ENCODE data around the gene PLLP.

Gene PLLP

DNA sequence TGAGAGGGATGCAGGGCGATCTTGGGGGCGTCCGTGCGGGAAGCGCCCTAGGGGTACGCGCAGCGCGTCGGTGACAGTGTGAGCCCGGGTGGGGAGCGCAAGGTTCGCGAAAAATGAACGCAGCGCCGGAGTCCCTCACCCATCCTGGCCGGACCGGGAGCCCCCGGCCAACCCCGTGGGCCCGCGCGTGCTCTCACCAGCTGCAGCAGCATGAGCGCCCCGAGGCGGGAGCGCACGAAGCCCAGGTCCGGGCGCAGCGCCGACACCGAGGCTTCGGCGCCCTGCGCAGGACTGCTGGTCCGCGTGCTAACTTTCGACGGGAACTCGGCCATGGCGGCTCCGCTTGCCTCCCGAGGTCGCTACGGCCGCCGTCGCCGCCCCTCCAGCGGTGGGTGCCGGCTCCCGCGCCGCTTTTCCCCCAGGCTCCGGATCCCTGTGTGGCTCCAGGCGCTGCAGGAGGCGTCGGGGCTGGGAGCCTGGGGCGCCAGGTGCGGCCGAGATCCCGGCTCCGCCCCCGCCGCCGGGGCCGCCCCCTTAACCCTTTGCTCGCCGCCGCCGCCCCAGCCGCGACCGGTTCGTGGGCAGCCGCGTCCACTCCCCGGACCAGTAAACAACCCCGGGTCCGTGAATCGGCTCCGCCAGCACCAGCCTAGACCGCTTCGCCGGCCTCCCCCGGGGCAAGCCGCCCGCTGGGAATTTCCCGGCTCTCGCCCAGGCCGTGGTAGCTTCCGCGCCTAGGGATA lies at the start of gene PLLP:
TSS of gene PLLP (minus strand) at position 464 of the 743 bp plus-strand sequence. CDS start at position 332, 132 bp downstream.
- DNase-seq: peak; percentile 69

DNA sequence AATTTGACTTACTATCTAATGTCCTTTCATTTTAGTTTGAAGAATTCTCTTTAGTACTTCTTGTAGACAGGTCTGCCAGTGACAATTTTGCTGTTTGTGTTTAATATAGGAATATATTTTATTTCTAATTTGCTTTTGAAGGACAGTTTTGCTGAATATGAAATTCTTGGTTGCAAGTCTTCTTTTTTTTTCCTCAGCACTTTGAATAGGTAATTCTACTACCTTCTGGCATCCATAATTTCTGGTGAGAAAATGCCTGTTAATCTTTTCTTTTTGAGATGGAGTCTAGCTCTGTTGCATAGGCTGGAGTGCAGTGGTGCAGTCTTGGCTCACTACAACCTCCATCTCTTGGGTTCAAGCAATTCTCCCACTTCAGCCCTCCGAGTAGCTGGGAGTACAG lies 48.9 kb upstream of the PLLP start:
- no peak for DNase-seq

DNA sequence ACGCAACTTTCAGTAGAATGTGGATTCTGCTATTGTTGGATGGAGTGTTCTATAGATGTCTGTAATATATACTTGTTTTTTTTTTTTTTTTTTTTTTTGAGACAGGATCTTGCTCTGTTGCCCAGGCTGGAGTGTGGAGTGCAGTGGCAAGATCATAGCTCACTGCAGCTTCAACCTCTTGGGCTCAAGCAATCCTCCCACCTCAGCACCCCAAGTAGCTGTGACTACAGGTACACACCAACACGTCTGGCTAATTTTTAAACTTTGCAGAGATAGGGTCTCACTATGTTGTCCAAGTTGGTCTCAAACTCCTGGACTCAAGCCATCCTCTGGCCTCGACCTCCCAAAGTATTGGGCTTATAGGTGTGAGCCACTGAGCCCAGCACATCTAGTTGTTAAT lies 46.9 kb upstream of the PLLP start:
- DNase-seq: no peak

- DNase-seq: no peak
These were observed 45.4 kb upstream of the PLLP start for GRCh38 chr16:57329718-57330327.

DNA sequence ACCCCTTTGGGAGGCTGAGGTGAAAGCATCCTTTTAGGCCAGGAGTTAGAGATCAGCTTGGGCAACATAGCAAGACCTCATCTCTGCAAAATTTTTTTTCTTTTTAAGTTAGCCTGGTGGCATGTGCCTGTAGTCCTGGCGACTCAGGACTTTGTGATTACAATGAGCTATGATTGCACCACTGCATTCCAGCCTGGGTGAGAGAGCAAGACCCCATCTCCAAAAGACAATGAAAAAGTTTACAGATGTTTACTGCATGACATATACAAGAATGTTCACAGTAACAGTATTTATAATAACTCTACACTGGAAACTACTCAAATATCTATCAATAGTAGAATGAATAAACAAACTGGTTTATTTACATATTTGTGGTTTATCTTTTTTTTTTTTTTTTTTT lies 41.0 kb upstream of the PLLP start:
- no peak for DNase-seq

- no peak for DNase-seq
These were observed 40.3 kb upstream of the PLLP start for GRCh38 chr16:57324749-57325148.

DNA sequence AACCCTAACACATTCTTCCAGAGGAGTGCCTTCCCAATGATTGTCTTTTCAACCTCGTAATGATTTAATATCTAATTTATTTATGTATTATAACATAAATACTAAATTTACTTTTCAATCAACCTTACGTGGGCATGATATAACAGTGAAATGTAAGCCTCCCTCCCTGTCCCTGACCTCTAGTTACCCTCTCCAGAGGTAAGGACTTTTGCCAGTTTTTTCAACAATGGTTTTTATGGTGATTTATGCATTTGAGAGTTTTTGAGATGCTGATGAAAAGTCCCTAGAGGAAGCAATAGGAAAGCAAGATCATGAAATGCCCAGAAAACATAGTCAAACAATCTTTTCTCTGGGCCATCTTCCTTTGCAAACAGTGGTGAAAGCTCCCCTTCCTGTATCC lies 35.2 kb upstream of the PLLP start:
- DNase-seq: no peak

- DNase-seq: no peak
These were observed 33.9 kb upstream of the PLLP start for GRCh38 chr16:57318240-57318970.

DNA sequence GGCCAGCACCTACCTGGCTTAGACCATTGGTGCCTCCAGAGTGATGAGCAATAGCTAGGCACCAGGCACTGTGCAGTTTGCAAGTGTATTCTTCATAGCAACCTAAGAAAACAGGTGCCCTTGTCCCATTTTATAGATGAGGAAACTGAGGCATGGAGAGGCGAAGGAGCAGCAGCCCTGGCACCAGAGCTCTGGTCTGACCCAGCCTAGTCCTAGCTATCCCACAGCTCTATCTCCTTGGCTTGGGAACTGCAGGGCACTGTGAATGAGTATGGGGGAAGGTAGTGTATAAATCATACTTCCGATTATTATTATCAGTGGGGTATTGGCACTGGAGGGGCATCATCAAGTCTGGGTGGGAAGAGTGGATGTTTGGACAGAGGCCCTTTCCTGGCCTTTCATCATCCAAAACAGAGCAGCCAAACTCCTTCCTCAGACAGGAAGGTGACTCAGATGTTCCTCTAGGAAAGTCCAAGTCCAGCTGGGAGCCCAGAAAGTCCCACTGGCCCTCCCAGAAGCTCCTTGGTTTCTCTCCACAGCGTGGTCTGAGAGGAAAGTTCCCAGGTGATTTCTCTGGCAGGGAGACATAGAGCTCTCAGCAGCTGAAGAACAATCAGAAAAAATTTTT lies 32.0 kb upstream of the PLLP start:
- DNase-seq: no peak

DNA sequence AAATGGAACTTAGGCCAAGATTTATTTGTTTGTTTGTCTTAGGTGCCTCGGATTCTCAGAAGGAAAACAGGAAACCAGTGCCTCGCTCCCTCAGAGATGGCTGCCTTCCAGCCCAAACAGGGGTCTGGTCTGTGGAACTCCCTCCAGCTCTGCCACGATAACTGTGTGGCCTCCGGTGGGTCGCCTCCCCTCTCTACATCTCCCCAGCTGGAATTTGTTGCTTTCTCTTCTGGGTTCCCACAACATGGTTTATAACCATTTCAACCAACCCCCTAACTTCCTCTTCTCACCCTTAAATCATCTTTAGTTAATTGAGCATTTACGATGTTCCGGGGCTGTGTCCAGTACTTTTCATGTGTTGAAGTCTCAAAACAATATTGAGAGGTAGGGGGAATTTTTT lies 30.9 kb upstream of the PLLP start:
- no peak for DNase-seq

DNA sequence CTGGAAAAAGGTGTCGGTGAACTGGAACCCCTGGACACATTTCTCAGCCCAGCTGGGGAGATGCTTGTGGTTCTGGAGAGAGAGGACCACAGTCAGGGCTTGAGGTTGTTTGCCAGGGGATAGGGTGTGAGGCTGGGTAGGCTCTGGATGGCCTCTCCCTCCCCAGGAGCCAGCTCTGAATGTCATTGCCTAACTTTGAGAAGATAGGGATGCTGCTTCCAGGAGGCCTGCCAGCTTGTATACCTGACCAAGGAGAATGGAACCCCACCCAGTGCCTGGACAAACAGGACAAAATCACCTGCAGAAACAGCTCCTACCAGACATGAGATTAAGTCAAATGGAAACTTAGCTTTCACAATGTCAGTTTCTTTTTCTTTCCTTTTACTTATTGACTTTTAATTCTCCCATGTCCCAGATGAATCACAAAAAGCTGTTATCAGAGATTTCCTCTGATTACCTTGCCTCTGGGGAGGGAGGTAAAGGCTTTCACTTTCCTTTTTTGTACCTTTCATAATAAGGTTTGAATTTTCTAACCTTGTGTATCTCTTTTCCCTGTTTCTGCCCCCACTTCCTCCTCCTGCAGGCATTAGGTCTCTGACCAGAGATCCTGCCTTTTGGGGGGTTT lies 29.8 kb upstream of the PLLP start:
- DNase-seq: no peak

- no peak for DNase-seq
These were observed 29.0 kb upstream of the PLLP start for GRCh38 chr16:57313509-57313908.

DNA sequence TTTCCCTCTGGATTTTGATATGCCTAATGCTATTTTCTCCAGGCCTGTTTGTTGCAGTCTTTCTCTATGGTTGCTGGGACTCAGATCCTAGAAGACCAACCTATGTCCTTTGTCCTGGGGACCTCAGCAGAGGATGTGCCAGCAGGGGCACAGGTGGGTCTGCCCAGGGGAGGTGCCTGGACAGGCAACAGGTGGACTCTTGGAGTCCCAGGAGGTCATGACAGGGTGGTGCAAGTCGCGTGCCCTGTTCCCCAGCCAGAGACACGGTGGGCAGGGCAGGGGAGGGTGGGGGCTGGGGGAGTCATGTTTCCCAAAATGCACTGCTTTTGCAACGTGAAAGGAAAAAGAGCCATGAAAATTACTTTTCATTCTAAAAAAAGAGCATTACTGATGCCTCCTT lies 26.3 kb upstream of the PLLP start:
- DNase-seq: no peak

- no peak for DNase-seq
These were observed 23.6 kb upstream of the PLLP start for GRCh38 chr16:57308041-57308440.

GRCh38 chr16:57307365-57307764 lies 22.9 kb upstream of the PLLP start:
- DNase-seq: no peak

GRCh38 chr16:57306676-57307341 lies 22.3 kb upstream of the PLLP start:
- DNase-seq: no peak

- DNase-seq: no peak
These were observed 20.8 kb upstream of the PLLP start for GRCh38 chr16:57305159-57305811.

- DNase-seq: no peak
These were observed 19.9 kb upstream of the PLLP start for GRCh38 chr16:57304169-57305061.

- no peak for DNase-seq
These were observed 19.4 kb upstream of the PLLP start for GRCh38 chr16:57303910-57304168.

DNA sequence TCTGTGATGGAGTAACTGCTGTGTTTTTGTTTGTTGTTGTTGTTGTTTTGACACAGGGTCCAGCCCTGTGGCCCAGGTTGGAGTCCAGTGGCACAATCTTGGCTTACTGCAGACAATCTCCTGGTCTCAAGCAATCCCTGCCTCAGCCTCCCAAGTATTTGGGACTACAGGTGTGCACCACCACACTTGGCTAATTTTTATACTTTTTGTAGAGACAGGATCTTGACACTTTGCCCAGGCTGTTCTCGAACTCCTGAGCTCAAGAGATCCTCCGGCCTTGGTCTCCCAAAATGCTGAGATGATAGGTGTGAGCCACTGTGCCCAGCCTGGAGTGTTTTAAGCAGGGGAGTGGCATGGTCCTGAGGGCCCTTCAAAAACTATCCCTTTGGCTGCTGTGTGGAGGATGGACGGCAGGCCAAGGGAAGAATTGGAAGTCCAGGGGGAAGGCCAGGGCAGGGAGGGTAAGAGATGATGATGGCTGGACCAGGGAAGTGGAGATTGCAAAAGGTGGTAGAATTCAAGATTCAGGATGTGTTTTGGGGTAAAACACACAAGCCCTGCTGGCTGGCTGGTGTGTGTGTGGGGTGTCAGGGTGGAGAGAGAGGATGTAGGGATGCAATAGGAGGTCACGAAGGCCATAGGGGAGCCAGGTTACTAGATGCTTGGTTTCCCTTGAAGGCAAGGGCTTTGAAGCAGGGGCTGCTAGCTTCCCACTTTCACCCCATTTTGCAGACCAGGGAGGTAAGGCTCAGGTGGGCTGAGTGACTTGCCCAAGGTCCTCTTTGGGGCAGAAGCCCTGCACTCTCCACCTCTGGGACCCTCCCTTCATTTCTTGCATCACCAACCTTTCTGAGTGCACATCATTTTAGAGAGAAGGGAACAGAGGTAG lies 18.8 kb upstream of the PLLP start:
- no peak for DNase-seq

All from activated T-cell treated with anti-CD3 and anti-CD28 coated beads, Interleukin-2, amount 50 U/mL, for 1 hour (primary cell).